SK-N-SH (cell line): ENCODE data around the gene YJEFN3. TPM values are rescaled to one million over a fixed set of nuclear protein-coding genes. Genes with fewer than 3 reads are reported as not detected.

Experiments
- CTCF ChIA-PET: fragments of 300-600, 350-600 bp; formaldehyde crosslinking; extraction: SDS; loops from one replicate; lab custom pipeline; 2021; lab: Yijun Ruan, JAX
- POLR2A ChIA-PET: fragments of 350-600 bp; sonication (Branson Sonifier 250); formaldehyde crosslinking; extraction: SDS; loops from one replicate; lab custom pipeline; 2020; ENCODE audit warnings: antibody characterized with exemption, inconsistent platforms; lab: Yijun Ruan, JAX
- DNase-seq: peaks from one replicate; pipeline ENCODE4 v3.0.0; 2012
- H2AFZ ChIP-seq: fragments of 200-600 bp; sonication (generic); 2 replicates; pipeline ENCODE4 v1.8.1; 2016; ENCODE audit warnings: antibody characterized with exemption, mild to moderate bottlenecking, low read depth
- H3F3A ChIP-seq: fragments of 200-600 bp; sonication (generic); replicated peaks from 2 replicates; pipeline ENCODE3; 2016; ENCODE audit warnings: antibody characterized with exemption, mild to moderate bottlenecking; ENCODE audit not compliant: insufficient read depth
- H3K27ac ChIP-seq, 2 experiments: fragments of 200-500 bp in 1 of 2; fragments of 200-600 bp in 1 of 2; sonication (Bioruptor generic) in 1 of 2; sonication (generic), shearing (Covaris generic) in 1 of 2; 2 replicates each; pipeline versions ENCODE4 v1.5.1 to v1.6.1; 2014 to 2016; ENCODE audit warnings: low read depth in 2 of 2, inconsistent platforms in 1 of 2, low read length in 1 of 2, mild to moderate bottlenecking in 1 of 2, mixed read lengths in 1 of 2
- H3K27me3 ChIP-seq: fragments of 200-600 bp; sonication (generic), shearing (Covaris generic); 2 replicates; pipeline ENCODE4 v1.6.1; 2016; ENCODE audit warnings: mixed run types; ENCODE audit not compliant: insufficient read depth
- H3K36me3 ChIP-seq, 2 experiments: fragments of 200-500 bp in 1 of 2; fragments of 200-600 bp in 1 of 2; sonication (Bioruptor generic) in 1 of 2; sonication (generic) in 1 of 2; replicated peaks in 1 of 2; 2 replicates each; pipeline versions ENCODE3 to v1.5.1; 2014 to 2016; ENCODE audit warnings: low read length in 1 of 2, mild to moderate bottlenecking in 1 of 2; ENCODE audit not compliant: insufficient read depth in 2 of 2, control insufficient read depth in 1 of 2
- H3K4me1 ChIP-seq, 2 experiments: fragments of 200-500 bp in 1 of 2; fragments of 200-600 bp in 1 of 2; sonication (Bioruptor generic) in 1 of 2; sonication (generic), shearing (Covaris generic) in 1 of 2; 2 replicates each; pipeline versions ENCODE4 v1.5.1 to v1.6.1; 2014 to 2016; ENCODE audit warnings: low read depth in 1 of 2, low read length in 1 of 2, mixed run types in 1 of 2; ENCODE audit not compliant: insufficient read depth in 2 of 2, control insufficient read depth in 1 of 2
- H3K4me2 ChIP-seq: fragments of 200-600 bp; sonication (generic), shearing (Covaris generic); 2 replicates; pipeline ENCODE4 v1.6.1; 2017; ENCODE audit warnings: mixed run types
- H3K4me3 ChIP-seq, 2 experiments: fragments of 200-500 bp in 1 of 2; fragments of 200-600 bp in 1 of 2; sonication (Bioruptor generic) in 1 of 2; sonication (generic), shearing (Covaris generic) in 1 of 2; 2 replicates each; pipeline versions ENCODE4 v1.5.1 to v1.8.1; 2014 to 2016; ENCODE audit warnings: low read depth in 2 of 2, inconsistent platforms in 1 of 2, low read length in 1 of 2, mild to moderate bottlenecking in 1 of 2, mixed read lengths in 1 of 2, moderate library complexity in 1 of 2
- H3K79me2 ChIP-seq: fragments of 200-600 bp; sonication (generic); 2 replicates; pipeline ENCODE4 v1.8.1; 2017; ENCODE audit warnings: mild to moderate bottlenecking; ENCODE audit not compliant: insufficient read depth
- H3K9ac ChIP-seq: fragments of 200-600 bp; sonication (generic); 2 replicates; pipeline ENCODE4 v1.6.1; 2017; ENCODE audit warnings: mixed run types
- H3K9me2 ChIP-seq: fragments of 200-600 bp; sonication (generic); 2 replicates; pipeline ENCODE4 v1.6.1; 2017; ENCODE audit warnings: mixed run types
- H3K9me3 ChIP-seq: fragments of 200-600 bp; sonication (generic); 2 replicates; pipeline ENCODE4 v1.6.1; 2017; ENCODE audit warnings: mixed run types, mild to moderate bottlenecking, moderate library complexity
- H4K20me1 ChIP-seq: fragments of 200-600 bp; sonication (generic); 2 replicates; pipeline ENCODE4 v1.6.1; 2017; ENCODE audit warnings: mild to moderate bottlenecking, mixed run types; ENCODE audit not compliant: insufficient read depth
- CHD2 ChIP-seq: fragments of 150-350 bp; IDR thresholded peaks from 2 replicates; pipeline ENCODE4 v1.6.1; 2018; ENCODE audit warnings: low read length; ENCODE audit not compliant: partially characterized antibody
- CTCF ChIP-seq: fragments of 200-600 bp; sonication (generic); IDR thresholded peaks from 2 replicates; pipeline ENCODE4 v1.6.1; 2017; ENCODE audit warnings: antibody characterized with exemption, mild to moderate bottlenecking, moderate library complexity
- ELF1 ChIP-seq: IDR thresholded peaks from 2 replicates; pipeline ENCODE4 v1.4.0; 2012
- EP300 ChIP-seq, 2 experiments: IDR thresholded peaks; 2 replicates each; pipeline versions ENCODE4 v1.4.0 to v1.6.1; 2012; ENCODE audit warnings: borderline replicate concordance in 1 of 2, low read depth in 1 of 2, low read length in 1 of 2
- FOSL2 ChIP-seq: IDR thresholded peaks from 2 replicates; pipeline ENCODE4 v1.4.0; 2012; ENCODE audit warnings: low read depth, mild to moderate bottlenecking, moderate library complexity, borderline replicate concordance
- FOXJ3 ChIP-seq: sonication (generic); formaldehyde crosslinking; IDR thresholded peaks from 2 replicates; pipeline ENCODE4 v1.5.1; 2020; ENCODE audit warnings: mild to moderate bottlenecking, missing genetic modification reagents
- GABPA ChIP-seq: IDR thresholded peaks from 2 replicates; pipeline ENCODE4 v1.4.0; 2012; ENCODE audit warnings: low read depth, mild to moderate bottlenecking
- GATA2 ChIP-seq: sonication (generic); formaldehyde crosslinking; IDR thresholded peaks from 2 replicates; pipeline ENCODE4 v1.5.0; 2020; ENCODE audit warnings: mild to moderate bottlenecking, missing genetic modification reagents
- POLR2AphosphoS5 ChIP-seq: IDR thresholded peaks from 2 replicates; pipeline ENCODE4 v1.6.1; 2012; ENCODE audit warnings: low read depth, low read length
- RAD21 ChIP-seq: IDR thresholded peaks from 2 replicates; pipeline ENCODE4 v1.6.1; 2012; ENCODE audit warnings: mild to moderate bottlenecking, low read length
- SIN3A ChIP-seq: IDR thresholded peaks from 2 replicates; pipeline ENCODE4 v1.6.1; 2012; ENCODE audit warnings: low read depth, mild to moderate bottlenecking, low read length, moderate library complexity, borderline replicate concordance
- TCF12 ChIP-seq: IDR thresholded peaks from 2 replicates; pipeline ENCODE4 v1.4.0; 2012
- WGBS: methylation state at CpG from one replicate; pipeline ENCODE4 v1.1.6; 2017; ENCODE audit warnings: low lambda C conversion rate; 5-methylcytosine and 5-hydroxymethylcytosine counted together
- polyA plus RNA-seq, 3 experiments: library from polyadenylated mRNA; depleted of rRNA; stranded (reverse); fragments of >200 nt; gene quantifications; 2 replicates each; pipeline ENCODE4 v1.2.3, GENCODE V29; 2012
- TF ChIP-seq, protein P1 (sequence below): IDR thresholded peaks from 2 replicates; pipeline ENCODE4; 2012

Gene YJEFN3
- polyA plus RNA-seq, 1 of the 3 experiments (the other 2 are of a cell fraction): 7.2 TPM

GRCh38 chr19:19506592-19506991 is 22.1 kb upstream of the YJEFN3 start (continued):
- TF ChIP-seq FOSL2: no peak
- no peak for TF ChIP-seq CTCF
- no peak for TF ChIP-seq SIN3A
- TF ChIP-seq FOXJ3 (CRISPR knock-in tag): no peak

- DNase-seq: no peak
- Histone ChIP-seq H3K27me3 (no peaks in the 10 kb centered on the region), H3K9me3 (no peaks in the 10 kb centered on the region), H3K4me1 (no peaks in the 10 kb centered on the region), H3K36me3 (peaks cover 14 to 43% of the 10 kb centered on the region in 2 experiments), H3K79me2 (no peaks in the 10 kb centered on the region), H3K9ac (no peak overlapping the region), H3F3A (no peaks in the 10 kb centered on the region), H3K27ac (no peak overlapping the region), H2AFZ (no peak overlapping the region), H3K9me2 (no peaks in the 10 kb centered on the region), H3K4me2 (no peak overlapping the region), H4K20me1 (no peaks in the 10 kb centered on the region), H3K4me3 (no peak overlapping the region)
- no peak for TF ChIP-seq POLR2AphosphoS5
- TF ChIP-seq, protein P1, sequence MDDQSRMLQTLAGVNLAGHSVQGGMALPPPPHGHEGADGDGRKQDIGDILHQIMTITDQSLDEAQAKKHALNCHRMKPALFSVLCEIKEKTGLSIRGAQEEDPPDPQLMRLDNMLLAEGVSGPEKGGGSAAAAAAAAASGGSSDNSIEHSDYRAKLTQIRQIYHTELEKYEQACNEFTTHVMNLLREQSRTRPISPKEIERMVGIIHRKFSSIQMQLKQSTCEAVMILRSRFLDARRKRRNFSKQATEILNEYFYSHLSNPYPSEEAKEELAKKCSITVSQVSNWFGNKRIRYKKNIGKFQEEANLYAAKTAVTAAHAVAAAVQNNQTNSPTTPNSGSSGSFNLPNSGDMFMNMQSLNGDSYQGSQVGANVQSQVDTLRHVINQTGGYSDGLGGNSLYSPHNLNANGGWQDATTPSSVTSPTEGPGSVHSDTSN: no peak
- TF ChIP-seq FOSL2: no peak
- TF ChIP-seq RAD21: no peak
- TF ChIP-seq CHD2: no peak
- TF ChIP-seq GABPA: no peak
- ChIA-PET POLR2A (interaction anchor here (1.1 kb wide), 1 partner anchor 9 kb away, joined by 3 read pairs; the partner anchor contains the start of gene NDUFA13), CTCF (no interaction called here)
- WGBS: 93% methylated on average over 3 of the region's 8 CpGs
Measured at GRCh38 chr19:19507354-19507753, 21.4 kb upstream of the YJEFN3 start.

- peaks cover 14 to 34% of the 10 kb centered on the region in 2 experiments for H3K36me3 ChIP-seq
- H3K4me1 ChIP-seq: no peaks in the 10 kb centered on the region
- no peak overlapping the region for H3K27ac ChIP-seq
- H3K27me3 ChIP-seq: no peaks in the 10 kb centered on the region
- H3K79me2 ChIP-seq: no peaks in the 10 kb centered on the region
- ChIA-PET POLR2A (no interaction called here), CTCF (interaction anchor here (0.7 to 0.8 kb wide), 3 partner anchors 18 to 141 kb away, joined by 3 read pairs; partner anchors contain the start of gene GMIP)
- H4K20me1 ChIP-seq: no peaks in the 10 kb centered on the region
- no peaks in the 10 kb centered on the region for H3K9me3 ChIP-seq
- H3K9ac ChIP-seq: no peak overlapping the region
- no peaks in the 10 kb centered on the region for H3K9me2 ChIP-seq
- H3K4me2 ChIP-seq: no peak overlapping the region
- DNase-seq: no peak
- no peak for TF ChIP-seq EP300 (IDR thresholded peaks at IDR 0.05; ENCODE audit: borderline replicate concordance in 1 of 2, low read depth in 1 of 2, low read length in 1 of 2)
- TF ChIP-seq GATA2 (CRISPR knock-in tag): no peak
- no peak for TF ChIP-seq TCF12
- TF ChIP-seq ELF1: no peak
- H3F3A ChIP-seq: no peaks in the 10 kb centered on the region
- no peak overlapping the region for H2AFZ ChIP-seq
- 93% methylated on average over 4 of the region's 11 CpGs for WGBS
- H3K4me3 ChIP-seq: no peak overlapping the region
Measured at GRCh38 chr19:19508217-19508616, 20.5 kb upstream of the YJEFN3 start.
